Stimulated activated naive CD4-positive, alpha-beta T cell (primary cell): ENCODE results near the gene PFDN6.

ENCODE experiments used
- DNase-seq, 6 experiments: peaks; one replicate each; lab custom pipeline; 2025; lab: John Stamatoyannopoulos, UW

PFDN6 gene

DNA sequence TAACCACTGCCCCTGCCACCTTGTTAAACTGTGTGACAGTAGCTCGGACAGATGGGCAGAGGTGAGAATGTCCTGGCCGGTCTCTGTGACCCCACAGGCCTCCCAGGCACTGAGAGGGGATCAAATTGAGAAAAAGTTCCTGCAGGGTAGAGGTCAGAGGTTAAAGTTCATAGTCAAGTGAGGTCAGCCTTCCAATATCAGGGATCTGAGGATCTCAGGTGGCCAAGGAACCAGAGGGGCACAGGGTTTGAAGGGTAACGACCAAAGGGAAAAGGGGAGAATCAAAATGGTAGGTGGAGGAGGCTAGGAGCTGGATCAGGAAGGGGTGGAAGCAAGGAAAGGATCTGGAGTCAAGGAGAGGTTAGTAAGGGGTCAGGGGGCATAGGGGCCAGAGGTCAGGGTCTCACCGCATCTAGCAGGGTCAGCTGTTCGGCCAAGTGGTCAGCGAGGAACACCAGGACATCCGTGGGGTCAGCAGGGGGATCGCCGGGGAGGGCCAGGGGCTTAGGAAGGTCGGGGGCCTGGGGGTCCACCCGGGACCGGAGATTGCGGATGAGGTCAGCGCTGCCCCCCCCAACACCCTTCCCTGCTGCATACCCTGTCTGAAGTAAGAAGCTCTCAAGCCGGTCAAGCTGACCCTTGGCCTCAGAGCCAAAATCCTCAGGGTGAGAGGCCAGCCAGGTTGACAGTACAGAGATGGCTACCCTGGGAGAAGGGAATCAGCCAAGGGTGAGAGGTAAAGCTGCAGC is 6.4 kb downstream of the PFDN6 start:
- DNase-seq, result no peak

DNA sequence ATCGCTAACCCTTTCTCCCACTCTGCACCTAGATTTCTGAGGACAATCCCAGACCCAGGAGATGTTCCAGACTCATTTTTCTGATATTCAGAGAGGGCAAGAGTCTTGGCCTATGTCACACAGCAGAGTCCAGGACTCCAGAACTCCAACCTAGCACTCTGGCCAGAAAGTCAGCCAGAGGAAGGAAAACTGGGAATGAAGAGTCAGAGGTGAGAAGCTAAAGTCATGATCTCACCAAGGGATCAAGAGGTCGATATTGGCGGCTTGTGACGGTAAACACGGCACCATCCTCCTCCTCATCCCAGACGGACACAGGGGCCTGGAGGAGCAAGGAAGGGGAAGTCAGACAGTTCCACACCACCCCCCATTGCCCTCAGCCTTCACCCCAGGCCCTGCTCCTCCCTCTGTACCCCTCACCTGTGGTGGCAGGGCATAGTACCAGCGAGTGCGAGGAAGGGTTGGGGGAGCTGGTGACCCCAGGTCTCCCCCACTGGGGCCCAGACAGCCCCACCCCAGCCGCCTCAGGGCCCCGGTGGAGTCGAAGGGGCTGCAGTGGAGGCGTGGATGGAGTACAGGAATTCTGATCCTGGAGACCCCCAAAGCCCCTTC is 7.5 kb downstream of the PFDN6 start:
- no peak for DNase-seq

DNA sequence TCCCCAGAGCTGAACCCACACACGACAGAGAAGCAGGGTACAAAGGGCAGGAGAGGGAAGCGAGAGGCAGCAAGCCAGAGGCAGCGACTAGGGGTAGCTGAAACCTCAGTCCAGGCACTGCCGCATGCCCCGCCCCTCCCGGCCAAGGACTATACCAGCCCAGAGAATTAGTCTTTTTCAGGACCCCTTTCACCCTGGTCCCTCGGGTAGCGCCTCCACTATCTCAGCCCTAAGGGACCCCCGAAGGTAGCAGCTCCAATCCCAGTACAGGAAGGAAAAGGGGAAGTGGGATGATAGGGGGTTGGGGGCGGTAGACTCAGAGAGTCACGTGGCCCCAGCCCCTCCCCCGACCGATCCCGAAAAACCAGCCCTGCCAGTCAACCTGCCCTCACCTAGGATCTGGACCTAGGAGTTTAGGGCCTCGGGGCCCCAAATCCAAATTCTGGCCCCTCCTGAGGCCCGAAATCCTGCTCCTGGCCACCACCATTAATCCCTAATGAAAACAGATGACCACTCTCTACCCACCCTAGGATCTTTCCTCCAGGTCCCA is 8.1 kb downstream of the PFDN6 start:
- DNase-seq, result no peak

DNA sequence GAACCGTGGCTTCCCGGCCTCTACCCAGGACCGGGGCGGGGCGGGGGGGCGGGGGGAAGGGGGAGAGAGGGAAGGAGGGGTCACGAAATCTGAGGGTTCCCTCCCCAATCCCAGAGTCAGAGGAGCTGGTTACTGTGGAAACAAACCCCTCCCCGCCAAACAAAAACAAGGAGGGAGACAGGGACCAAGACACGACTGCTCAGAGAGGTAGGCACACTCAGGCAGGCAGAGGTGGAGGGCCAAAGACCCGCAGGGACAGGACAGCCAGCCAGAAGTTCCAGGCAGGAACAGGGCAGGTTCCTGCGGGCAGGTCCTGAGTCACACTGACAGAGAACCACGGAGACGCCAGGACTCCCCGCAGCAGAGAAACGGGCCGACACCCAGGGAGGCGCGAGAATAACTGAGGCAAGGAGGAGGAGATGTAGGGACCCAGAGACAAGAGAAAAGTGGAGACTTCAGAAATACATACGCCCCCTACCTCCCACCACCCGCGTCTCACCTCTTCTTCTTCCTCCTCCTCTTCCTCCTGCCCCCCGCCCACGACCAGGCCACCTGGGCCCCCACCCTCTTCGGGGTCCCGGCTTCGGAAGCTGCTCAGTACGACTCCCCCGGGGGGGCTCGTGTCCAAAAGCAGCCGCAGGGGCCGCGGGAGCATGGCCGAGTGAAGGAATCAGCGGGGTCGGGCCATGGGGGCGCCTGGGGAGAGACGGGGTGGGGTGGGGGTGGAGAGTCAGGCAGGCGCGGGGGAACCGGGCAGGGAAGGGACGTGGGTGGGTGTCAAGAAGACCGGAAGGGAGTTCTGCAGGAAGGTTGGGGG is 8.8 kb downstream of the PFDN6 start:
- DNase-seq, result peak; percentile 48 to 74 (median 68)

DNA sequence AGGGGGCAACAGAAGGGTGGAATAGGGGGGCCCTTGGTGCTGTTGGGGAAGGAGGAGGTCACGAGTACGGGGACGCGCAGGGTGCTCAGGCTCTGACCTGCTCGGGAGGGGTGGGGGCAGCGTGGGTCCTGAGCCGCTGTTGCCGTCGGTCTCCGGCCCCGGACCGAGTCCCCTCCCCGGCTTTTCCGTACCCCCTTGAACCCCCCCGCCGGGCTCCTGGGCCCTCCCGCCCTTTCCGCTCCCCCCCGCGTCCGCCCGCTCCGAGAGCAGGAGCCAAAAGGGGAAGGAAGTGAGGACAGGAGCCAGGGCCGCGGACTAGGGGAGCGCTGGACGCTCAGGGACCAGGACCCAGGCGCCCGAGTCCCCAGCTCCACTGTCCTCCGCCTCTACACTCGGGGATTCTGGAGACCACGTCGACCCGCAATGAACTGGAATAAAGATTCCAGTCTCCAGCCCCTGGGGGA is 9.4 kb downstream of the PFDN6 start, which contains the start of gene RGL2:
Gene RGL2, minus strand, starts transcription at position 170 of the 464 bp plus-strand sequence. CDS start 332 bp downstream, outside the sequence.
- peak in 3 of 6 experiments; percentile 38 to 76 (median 64) for DNase-seq

DNA sequence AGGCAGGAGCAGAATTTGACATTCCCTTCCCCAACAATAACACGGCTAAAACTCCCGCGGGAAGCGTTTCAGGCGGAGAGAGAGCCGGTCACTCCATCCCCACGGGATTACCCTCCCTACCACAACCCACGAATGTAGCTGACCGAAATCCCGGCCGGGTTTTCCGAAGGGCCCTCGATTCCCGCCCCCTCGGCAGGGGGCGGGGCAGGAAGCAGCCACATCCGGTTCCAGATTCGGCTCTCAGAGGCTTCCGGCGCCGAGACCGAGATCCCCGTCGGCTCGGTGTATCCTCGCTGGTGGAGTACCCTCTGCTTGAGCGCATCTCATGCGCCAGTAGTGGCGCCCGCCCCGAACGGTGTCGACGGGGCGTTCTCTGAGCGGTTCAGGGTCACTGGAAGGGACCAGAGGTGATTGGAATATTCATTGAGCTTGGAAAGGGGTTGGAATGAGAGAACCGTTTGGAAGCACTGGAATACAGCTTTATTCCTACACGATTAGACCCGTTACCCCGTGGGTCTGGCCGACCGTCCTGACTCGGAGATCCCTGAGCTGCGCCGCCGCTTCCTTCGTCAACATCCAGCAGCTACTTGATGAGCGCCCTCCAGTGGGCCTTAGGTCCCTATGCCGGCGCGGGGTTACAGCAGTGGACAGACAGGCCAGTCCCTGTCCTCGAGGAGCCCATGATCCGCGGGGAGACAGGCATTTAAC is 10.0 kb downstream of the PFDN6 start:
- DNase-seq, result peak; percentile 88 to 93 (median 91)

DNA sequence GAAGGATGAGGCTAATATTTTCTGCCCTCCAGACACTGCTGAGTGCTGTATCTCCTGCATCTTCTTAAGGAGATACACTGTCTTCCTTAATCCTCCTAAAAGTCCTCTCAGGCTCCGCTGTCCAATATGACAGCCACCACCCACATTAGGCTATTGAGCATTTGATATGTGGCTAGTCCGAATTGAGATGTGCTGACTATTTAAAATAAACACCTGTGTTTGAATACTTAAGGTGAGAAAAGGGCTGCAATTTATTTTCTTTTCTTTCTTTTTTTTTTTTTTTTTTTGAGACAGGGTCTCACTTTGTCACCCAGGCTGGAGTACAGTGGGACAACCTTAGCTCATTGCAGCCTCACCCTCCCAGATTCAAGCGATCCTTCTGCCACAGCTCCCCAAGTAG is 12.5 kb downstream of the PFDN6 start:
- DNase-seq, result no peak

DNA sequence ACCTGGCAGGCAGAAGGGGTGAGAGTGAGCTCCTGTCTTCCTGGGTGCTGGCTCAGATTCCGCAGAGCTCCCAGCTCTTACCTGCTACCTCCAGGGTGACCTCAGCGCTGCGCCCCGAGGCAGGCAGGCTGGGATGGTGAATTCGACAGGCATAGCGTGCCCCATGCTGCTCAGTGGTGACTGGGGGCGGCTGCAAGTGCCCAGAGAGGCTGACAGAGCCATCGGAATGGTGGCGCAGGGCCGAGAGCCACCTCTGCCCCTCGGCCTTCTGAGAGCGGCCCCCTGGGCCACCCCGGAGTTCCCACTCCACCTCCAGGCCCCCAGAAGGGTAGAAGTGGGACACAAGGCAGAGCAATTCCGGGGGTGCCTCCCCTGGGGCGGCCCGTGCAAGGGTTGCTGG is 14.8 kb downstream of the PFDN6 start:
- DNase-seq, result no peak

DNA sequence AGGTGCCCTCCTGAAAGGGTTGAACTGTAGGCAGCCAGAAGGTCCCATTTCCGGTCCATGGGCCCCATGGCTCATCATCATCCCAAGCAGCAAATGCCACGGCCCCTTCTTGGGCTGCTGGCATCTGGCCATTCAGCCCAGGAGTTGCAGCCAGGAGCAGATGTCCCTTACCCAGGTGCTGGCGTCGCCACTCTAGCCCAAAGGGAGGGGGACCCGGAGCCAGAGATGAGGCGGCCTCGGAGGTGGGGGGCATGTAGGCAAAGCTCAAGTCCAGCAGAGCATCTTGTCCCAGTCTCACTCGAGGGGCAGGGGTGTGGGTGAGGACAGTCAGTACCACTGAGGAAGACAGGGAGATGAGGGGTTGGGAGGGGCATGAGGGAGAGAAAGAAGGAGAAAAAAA is 15.7 kb downstream of the PFDN6 start:
- no peak for DNase-seq

DNA sequence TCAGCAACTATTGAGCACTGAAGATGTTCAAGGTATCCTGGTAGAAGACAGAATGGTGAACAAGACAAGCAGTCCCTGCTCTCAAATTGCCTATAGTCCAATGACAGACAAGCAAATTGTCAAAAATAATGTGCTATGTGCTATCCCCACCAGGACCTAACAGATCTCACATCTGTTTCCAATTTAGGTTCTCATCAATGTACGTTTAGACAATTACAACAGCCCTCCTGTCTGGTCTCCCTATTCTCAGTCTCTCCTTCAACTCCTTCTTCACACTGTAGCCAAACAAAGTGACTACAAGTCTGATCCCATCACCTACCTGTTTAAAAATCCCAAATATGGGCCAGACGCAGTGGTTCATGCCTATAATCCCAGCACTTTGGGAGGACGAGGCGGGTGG is 17.0 kb downstream of the PFDN6 start:
- no peak for DNase-seq

DNA sequence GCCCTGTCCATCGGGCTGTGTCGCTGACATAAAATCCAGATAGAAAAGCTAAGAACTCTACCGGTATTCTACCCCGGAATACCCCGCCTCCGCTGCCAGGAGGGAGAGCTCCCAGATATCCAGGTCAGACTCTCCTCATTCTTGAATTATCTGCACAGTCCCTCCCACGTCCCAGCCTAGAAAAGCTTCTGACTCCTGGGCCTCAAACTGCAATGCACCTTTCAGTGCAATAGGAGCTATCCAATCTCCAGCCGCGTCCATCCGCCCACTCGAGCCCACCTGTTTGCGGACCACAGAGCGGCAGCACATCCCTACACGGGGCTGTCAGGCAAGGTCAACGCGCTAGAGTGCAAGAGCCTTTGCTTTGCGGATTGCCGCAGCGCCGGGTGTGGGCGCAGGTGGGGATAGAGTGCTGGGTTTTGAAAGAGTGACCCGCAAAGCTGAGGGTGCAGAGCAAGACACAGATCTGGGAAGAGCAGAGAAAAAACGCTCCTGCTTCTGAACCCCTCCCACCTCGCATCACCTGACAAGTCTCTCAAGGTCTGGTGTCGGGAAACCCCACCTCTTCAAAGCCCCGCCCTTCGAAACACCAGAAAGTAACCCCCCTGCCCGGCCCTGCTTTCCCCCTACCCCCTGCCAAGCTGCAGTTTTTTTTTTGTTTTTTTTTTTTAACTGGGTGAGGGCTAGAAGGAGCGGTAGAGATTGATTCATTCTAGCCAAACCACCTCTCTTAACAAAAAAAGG is 23.1 kb downstream of the PFDN6 start:
- DNase-seq, result peak; percentile 73 to 88 (median 81)

DNA sequence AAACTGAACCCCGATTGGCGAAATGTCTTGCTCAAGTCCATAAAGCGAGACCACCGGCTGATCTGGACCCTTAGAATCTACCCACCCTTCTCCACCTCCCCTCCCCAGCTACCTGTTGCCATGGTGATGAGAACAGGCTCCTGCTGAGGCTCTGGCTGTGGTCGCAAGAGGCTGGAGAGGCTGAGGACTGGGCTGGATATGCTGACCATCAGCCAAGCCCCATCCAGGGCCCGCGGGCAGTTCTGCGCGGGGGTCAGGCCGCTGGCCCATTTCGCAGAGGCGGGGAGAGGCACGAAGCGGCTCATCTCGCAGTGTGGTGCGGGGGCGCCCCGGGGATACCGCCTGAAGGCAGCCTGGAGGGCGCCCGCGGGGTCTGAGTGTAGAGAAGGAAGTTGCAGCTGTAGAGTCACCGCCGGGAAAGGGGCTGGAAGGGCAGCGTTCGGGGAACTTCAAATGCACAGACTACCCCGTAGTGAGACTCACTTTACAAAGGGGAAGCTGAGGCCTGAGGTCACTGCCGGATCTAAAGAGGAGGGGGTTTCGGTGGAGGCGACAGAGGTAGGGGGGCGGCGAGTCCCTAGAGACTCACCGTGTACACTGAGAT is 23.8 kb downstream of the PFDN6 start:
- peak in 5 of 6 experiments; percentile 26 to 54 (median 42) for DNase-seq

DNA sequence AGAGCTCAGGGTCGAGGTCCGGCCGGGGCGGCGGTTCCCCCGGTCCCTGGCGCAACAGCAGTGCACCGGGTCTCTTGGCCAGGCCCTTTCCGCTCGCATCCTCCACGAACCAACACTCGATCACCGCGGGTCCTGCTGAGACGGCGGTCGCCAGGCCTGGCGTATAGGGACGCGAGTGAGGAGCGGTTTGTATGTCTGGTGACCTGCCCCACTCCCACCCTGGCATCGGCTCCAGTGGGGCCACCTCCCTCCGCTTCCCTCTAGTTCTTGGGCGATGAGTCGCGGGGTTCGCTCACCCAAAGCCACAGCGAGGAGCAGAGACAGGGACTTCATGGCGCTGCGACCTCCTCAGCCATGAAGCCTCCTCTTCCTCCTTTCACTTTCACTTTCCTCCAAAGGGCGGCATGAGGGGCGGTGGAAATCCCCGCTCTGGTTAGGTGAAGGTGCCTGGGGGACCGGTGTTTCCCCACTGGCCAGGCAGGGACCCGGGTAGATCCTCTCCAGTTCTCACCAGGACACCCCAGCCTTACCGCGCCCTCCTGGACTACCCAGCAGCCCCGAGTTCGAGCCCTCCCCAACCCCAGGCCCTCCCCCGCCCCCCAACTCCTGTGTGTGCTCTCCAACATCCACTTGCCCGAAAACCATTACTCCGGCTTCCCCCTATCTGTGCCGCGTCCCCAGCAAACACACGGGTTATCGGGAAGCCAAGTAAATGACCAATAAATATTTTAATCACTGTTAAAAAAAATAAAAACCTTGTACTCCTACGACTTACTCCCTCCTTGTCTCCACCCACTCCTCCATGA is 24.5 kb downstream of the PFDN6 start, which contains the start of gene TAPBP:
Gene TAPBP, minus strand, starts transcription at position 370 of the 806 bp plus-strand sequence. Its CDS starts 37 bp downstream, at position 333.
- DNase-seq, result peak; percentile 76 to 87 (median 78)

DNA sequence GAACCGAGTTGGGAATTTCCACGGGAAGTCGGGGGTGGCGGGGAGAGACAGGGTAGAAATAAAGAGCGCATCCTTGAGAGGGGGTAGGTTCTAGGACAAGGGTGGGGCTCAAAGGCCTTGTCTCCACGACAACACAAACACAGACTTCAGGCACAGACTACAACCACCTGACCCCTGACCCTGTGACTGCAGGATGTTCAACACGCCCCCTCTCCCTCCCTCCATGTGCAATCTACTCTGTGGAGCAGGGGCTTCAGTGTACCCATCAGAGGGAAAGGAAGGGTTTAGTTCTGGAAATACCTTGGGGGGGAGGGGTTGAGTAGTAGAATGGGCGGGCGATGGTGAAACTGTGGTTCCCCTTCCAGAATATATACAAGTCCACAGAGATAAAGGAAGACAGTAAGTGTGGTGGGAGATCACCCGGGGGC is 25.1 kb downstream of the PFDN6 start:
- peak; percentile 61 to 83 (median 68) for DNase-seq

DNA sequence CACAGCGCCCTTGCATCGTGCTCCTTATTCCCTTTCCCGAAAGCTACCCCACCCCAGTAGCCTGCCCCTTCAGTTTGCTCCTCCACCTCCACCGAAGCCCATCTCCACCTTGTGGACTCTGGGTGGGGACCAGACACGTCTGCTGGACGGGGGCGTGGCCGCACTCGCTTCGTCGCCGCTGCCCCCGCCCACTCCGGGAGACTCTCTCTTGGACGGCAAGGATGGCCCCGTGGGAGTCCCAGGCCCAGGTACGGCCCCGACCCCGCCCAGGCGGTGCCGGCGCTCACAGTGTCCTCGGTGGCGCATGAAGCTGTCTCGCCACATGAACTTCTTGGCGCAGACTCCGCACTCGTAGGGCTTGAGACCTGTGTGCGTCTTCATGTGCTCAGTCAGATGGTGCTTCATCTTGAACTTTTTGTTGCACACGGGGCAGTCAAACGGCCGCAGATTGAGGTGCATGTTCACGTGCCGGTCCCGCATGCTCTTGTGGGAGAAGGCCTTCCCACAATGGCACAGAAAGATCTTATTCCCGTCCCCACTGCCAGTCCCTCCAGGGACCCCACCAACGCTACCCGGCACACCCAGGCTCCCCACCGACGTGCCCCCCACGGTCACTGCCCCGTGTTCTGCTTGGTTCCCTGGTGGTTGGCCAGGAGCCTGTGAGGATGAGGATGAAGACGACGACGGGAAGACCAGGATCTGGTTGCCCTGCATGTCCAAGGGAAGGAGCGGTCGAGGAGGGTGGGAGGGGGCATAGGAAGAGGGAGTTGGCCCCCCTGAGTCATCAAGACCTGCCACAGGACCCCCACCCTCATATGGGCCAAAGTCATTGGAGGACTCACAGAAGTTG is 25.8 kb downstream of the PFDN6 start:
- peak in 1 of 6 experiments; percentile 21 for DNase-seq

DNA sequence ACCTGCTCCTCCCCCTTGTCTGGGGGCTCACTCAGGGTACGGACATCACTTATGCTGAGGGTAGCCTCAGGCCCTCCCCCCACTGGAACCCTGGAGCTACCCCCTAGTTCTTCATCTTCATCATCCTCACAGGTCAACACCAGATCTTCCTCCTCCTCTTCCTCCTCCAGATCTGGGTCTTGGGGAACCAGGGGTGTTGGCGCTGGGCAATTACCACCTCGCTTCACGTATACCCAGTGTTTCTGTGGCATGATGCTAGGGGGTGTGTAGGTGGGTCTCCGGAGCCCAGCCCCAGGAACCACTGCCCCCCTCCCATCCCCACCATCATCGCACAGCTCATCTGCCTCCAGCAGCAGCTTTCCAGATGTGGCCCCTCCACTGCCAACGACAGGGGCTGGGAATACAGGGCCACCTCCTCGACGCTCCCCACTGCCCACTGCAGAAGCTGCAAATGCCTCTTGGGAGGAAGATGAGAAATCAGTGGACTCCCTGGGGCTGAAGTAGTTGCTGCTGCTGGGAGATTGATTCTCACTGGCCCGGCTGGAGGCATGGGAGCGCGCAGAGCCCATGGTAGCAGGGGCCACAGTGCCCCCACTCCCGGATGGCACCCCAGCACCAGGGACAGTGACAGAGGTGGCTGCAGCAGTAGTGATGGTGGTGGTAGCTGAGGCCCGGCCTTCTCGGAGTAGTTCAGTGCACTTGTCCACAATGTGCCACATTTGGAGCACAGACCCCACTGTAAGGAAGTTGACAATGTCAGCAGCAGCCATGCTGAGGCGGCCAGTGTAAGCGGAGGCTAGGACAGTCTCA is 26.6 kb downstream of the PFDN6 start:
- DNase-seq, result no peak

DNA sequence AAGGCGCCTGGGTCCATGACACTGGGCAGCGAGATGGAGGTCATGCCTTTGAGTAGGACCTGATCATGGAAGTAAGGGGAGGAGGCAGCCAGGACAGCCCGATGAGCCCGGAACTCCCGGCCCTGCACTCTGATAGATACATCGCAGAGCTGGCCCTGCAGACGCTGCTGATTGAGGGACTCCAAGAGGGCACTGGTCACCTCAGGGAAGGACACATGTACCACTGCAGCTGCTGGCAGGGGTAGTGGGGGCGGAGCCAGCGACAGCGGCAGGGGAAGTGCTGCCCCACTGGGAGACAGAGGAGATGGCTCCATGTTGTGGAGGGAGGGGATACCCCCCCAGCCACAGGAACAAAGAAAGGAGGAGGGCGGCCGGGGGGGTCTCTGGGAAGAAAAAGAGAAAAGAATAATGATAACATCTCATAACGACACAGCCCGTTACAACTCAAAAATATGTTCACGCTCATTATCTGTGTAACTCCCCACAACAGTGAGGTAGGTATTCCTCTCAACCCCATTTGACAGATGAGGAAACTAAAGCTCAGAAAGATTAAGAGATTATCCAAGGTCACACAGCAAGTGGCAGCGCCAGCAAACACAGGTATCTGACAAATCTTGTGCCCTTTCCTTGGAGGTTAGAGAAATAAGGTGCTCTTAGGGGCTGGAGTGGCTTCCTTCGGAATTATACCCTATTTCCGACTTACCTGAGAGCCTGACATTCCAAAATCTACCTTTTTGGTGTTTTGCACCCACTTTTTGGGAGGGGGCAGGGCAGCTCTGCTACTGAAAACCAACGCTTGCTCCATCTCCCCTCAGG is 27.4 kb downstream of the PFDN6 start:
- DNase-seq, result peak in 1 of 6 experiments; percentile 19
